Kidney (tissue), 14 donors: ENCODE results near the gene PPP1R14B. TPM values are rescaled to one million over a fixed set of nuclear protein-coding genes. Genes with fewer than 3 reads are reported as not detected.

Source experiments
- DNase-seq, 5 donors: peaks; one replicate each; pipeline ENCODE4 v3.0.0-alpha.2; 2013 to 2020
- FAIRE-seq: peaks from 2 replicates; lab custom pipeline; 2012; peaks lifted over from hg19 to GRCh38; lab: Jason Lieb, UNC
- H3K27ac ChIP-seq, 2 donors: one replicate each; pipeline ENCODE4 v1.7.0; 2013; ENCODE audit warnings: low read depth in 2 of 2, low read length in 2 of 2, inconsistent platforms in 1 of 2
- H3K27me3 ChIP-seq: one replicate; pipeline ENCODE4 v1.7.1; 2013; ENCODE audit warnings: low read length, inconsistent platforms; ENCODE audit not compliant: control insufficient read depth, insufficient read depth
- H3K36me3 ChIP-seq, 3 donors: one replicate each; pipeline versions ENCODE4 v1.7.0 to v1.7.1; 2013; ENCODE audit warnings: low read length in 3 of 3, control low read depth in 1 of 3, inconsistent platforms in 1 of 3; ENCODE audit not compliant: insufficient read depth in 3 of 3, control insufficient read depth in 2 of 3
- H3K4me1 ChIP-seq, 3 donors: one replicate each; pipeline versions ENCODE4 v1.7.0 to v1.7.1; 2013; ENCODE audit warnings: low read length in 3 of 3, inconsistent platforms in 1 of 3, low read depth in 1 of 3; ENCODE audit not compliant: control insufficient read depth in 2 of 3, insufficient read depth in 2 of 3
- H3K4me3 ChIP-seq, 3 donors: one replicate each; pipeline versions ENCODE4 v1.7.0 to v1.8.1; 2013; ENCODE audit warnings: low read length in 3 of 3, control low read depth in 1 of 3, inconsistent platforms in 1 of 3
- H3K9ac ChIP-seq, 3 donors: one replicate each; pipeline versions ENCODE4 v1.7.0 to v1.7.1; 2013; ENCODE audit warnings: low read length in 3 of 3, control low read depth in 1 of 3, inconsistent platforms in 1 of 3
- H3K9me3 ChIP-seq, 3 donors: one replicate each; pipeline versions ENCODE4 v1.7.0 to v1.7.1; 2013; ENCODE audit warnings: low read length in 3 of 3, control low read depth in 1 of 3, inconsistent platforms in 1 of 3; ENCODE audit not compliant: control insufficient read depth in 2 of 3, insufficient read depth in 1 of 3
- intact Hi-C: fragments of 100-400 bp; cut with DNase I; formaldehyde crosslinking; loops from one replicate; pipeline ENCODE4 v1.11.1; 2022
- polyA plus RNA-seq: library from polyadenylated mRNA; stranded (reverse); fragments of 350-450 nt; fragmentation: Illumina TruSeq; extraction: RNeasy Lipid Tissue Mini Kit (QIAGEN cat#74804); gene quantifications from one replicate; pipeline ENCODE4 v1.2.3, GENCODE V29; 2014; ENCODE audit warnings: low read depth, low replicate concordance; ENCODE audit not compliant: insufficient read depth
- total RNA-seq: library from RNA; stranded (reverse); fragmentation: NEBNext Ultra II Directional; extraction: Animal tissue kit (Norgen Biotek cat#: 25700); gene quantifications from one replicate; pipeline ENCODE4 v1.2.1, GENCODE V29; 2021
- TF ChIP-seq, protein P1 (sequence below): IDR thresholded peaks from 3 replicates; pipeline ENCODE4 v1.5.1; 2012; ENCODE audit warnings: mild to moderate bottlenecking, moderate library complexity, borderline replicate concordance; ENCODE audit not compliant: insufficient read depth; ENCODE audit errors: extremely low read depth
- donor health status: control.
- donor health status: control.
- donor health status: control.
- donor health status: control.
- donor health status: control.
- donor health status: DM: yes; HTN: yes; CAD: no.
- donor health status: Normal renal cell carcinoma (clear cell type).

PPP1R14B gene
- total and polyA plus RNA-seq, 2 donors from 2014 or later, result 86.5 to 145 TPM

DNA sequence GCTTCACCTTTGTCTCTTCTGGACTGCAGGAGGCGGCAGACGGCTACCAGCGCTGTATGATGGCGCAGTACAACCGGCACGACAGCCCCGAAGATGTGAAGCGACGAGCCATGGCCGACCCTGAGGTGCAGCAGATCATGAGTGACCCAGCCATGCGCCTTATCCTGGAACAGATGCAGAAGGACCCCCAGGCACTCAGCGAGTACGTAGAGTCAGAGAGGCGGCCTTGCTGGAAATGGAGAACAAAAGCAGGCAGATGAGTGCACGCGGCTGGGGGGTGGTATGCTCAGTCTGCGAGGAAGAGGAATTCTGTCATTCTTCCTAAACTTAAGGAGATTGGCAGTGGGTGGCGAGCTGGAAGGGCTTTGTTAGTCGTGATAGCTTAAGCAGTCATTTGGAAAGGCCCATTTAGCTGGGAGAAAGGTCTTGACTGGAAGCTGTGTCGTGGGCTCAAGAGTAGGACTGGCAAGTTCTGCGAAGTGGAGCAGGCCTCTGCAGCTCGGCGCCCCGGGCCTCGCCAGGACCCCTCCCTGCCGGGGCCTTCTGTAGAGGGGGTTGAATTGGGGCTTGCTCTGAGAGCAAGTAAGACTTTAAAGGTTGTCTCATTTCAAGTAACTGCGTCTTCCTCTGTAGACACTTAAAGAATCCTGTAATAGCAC, 43.2 kb downstream of the PPP1R14B start:
- DNase-seq, result no peak
- intact Hi-C loops, result no loop called here
- no peak for FAIRE-seq
- Histone ChIP-seq H3K36me3 (peaks cover 4 to 37% (median 24%) of the 10 kb centered on the region in 3 donors), H3K4me3 (no peak overlapping the region), H3K4me1 (peaks cover 0 to 5% (median 0%) of the 10 kb centered on the region in 3 donors), H3K9me3 (no peaks in the 10 kb centered on the region), H3K27ac (no peak overlapping the region), H3K9ac (no peak overlapping the region), H3K27me3 (no peaks in the 10 kb centered on the region)
- TF ChIP-seq, protein P1, sequence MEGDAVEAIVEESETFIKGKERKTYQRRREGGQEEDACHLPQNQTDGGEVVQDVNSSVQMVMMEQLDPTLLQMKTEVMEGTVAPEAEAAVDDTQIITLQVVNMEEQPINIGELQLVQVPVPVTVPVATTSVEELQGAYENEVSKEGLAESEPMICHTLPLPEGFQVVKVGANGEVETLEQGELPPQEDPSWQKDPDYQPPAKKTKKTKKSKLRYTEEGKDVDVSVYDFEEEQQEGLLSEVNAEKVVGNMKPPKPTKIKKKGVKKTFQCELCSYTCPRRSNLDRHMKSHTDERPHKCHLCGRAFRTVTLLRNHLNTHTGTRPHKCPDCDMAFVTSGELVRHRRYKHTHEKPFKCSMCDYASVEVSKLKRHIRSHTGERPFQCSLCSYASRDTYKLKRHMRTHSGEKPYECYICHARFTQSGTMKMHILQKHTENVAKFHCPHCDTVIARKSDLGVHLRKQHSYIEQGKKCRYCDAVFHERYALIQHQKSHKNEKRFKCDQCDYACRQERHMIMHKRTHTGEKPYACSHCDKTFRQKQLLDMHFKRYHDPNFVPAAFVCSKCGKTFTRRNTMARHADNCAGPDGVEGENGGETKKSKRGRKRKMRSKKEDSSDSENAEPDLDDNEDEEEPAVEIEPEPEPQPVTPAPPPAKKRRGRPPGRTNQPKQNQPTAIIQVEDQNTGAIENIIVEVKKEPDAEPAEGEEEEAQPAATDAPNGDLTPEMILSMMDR, result no peak

DNA sequence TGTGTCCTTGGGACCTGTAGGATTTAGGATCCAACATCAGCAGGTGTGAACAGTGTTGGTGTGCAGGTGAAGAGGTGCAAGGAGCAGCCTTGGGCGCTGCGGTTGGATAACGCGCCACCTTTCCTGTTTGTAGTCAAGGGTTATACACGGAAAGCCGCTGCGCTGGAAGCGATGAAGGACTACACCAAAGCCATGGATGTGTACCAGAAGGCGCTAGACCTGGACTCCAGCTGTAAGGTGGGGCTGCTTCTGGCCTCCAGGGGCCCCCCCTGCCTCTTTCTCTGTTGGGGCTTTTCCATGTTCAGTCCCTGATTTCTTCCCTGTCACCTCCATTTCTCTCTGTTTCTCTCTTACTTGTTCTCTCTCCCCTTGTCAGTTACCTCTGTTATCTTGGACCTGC, 43.8 kb downstream of the PPP1R14B start:
- Histone ChIP-seq H3K36me3 (peaks cover 4 to 40% (median 26%) of the 10 kb centered on the region in 3 donors), H3K27me3 (no peaks in the 10 kb centered on the region), H3K4me3 (no peak overlapping the region), H3K9me3 (no peaks in the 10 kb centered on the region), H3K9ac (no peak overlapping the region), H3K4me1 (peaks cover 0 to 5% (median 0%) of the 10 kb centered on the region in 3 donors), H3K27ac (no peak overlapping the region)
- TF ChIP-seq, protein P1, result no peak
- FAIRE-seq, result no peak
- intact Hi-C loops, result no loop called here
- no peak for DNase-seq

DNA sequence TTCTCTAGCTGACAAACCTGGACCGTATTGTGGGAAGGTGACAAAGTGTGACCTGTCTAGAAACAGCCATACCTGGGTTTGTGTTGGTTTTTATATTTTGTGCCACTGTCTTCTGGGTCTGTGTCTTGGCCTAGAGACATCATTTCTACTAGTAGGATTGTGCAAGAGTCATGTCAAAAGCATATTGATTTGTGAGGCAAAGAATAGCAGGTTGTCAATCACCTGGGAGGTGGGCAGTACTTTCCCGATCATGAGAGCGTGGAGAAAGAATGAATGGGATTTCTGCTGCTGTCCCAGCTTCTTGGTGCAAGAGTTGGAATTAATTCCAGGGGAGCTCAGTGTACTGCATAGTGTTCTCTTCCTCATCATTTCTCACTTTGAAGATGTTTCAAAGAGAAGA, 45.2 kb downstream of the PPP1R14B start:
- TF ChIP-seq, protein P1, result no peak
- Histone ChIP-seq H3K36me3 (peaks cover 6 to 54% (median 39%) of the 10 kb centered on the region in 3 donors), H3K27ac (no peak overlapping the region), H3K27me3 (no peaks in the 10 kb centered on the region), H3K9ac (no peak overlapping the region), H3K4me3 (no peak overlapping the region), H3K9me3 (no peaks in the 10 kb centered on the region), H3K4me1 (no peaks in the 10 kb centered on the region)
- DNase-seq, result no peak
- no peak for FAIRE-seq
- intact Hi-C loops, result no loop called here
